PC-3 (cell line): ENCODE results near the gene ZC3H12A. TPM values are rescaled to one million over a fixed set of nuclear protein-coding genes. Genes with fewer than 3 reads are reported as not detected.

Experiments
- ATAC-seq: fragments of 200-7000 bp; cut with Tn5 transposase; 2 replicates; pipeline ENCODE4 v1.9.1; 2020; ENCODE audit warnings: mild to moderate bottlenecking, moderate library complexity
- BruUV-seq: library from RNA; stranded (reverse); fragments of 400-500 nt; replicated peaks from 2 replicates; lab custom pipeline; 2021; lab: Mats Ljungman, UMichigan
- CTCF ChIA-PET: fragments of 300-600 bp; sonication (Branson Sonifier 250); formaldehyde crosslinking; loops from one replicate; lab custom pipeline; 2022; ENCODE audit warnings: antibody characterized with exemption; lab: Charles Lee
- POLR2A ChIA-PET: fragments of 300-600 bp; sonication (Branson Sonifier 250); formaldehyde crosslinking; loops from one replicate; lab custom pipeline; 2022; ENCODE audit warnings: antibody characterized with exemption; ENCODE audit not compliant: unreplicated experiment; lab: Charles Lee
- DNase-seq: peaks from one replicate; pipeline ENCODE4 v3.0.0-alpha.2; 2015
- H2AFZ ChIP-seq: fragments of 300-600 bp; sonication (generic); 2 replicates; pipeline ENCODE4 v1.6.0; 2016; ENCODE audit warnings: antibody characterized with exemption, low read length
- H3F3A ChIP-seq: fragments of 300-600 bp; sonication (generic); one replicate; pipeline ENCODE4 v1.6.0; 2017; ENCODE audit warnings: antibody characterized with exemption, low read length, control low read depth, mild to moderate bottlenecking; ENCODE audit not compliant: unreplicated experiment
- H3K27ac ChIP-seq: fragments of 300-600 bp; sonication (generic); 2 replicates; pipeline ENCODE4 v1.5.1; 2016; ENCODE audit warnings: mild to moderate bottlenecking, low read length
- H3K27me3 ChIP-seq: fragments of 300-600 bp; sonication (generic); 2 replicates; pipeline ENCODE4 v1.6.1; 2016; ENCODE audit warnings: low read length, mixed read lengths
- H3K36me3 ChIP-seq: fragments of 300-600 bp; sonication (generic); 2 replicates; pipeline ENCODE4 v1.6.1; 2016; ENCODE audit warnings: low read depth, mixed run types, low read length, mixed read lengths
- H3K4me1 ChIP-seq: fragments of 300-600 bp; sonication (generic); 2 replicates; pipeline ENCODE4 v1.5.1; 2016; ENCODE audit warnings: low read length; ENCODE audit not compliant: insufficient read depth
- H3K4me2 ChIP-seq: fragments of 300-600 bp; sonication (generic); 2 replicates; pipeline ENCODE4 v1.6.0; 2016; ENCODE audit warnings: low read length
- H3K4me3 ChIP-seq: fragments of 300-600 bp; sonication (generic); 2 replicates; pipeline ENCODE4 v1.5.1; 2016; ENCODE audit warnings: mild to moderate bottlenecking, low read length, mixed read lengths
- H3K79me2 ChIP-seq: fragments of 300-600 bp; sonication (generic); 2 replicates; pipeline ENCODE4 v1.6.1; 2017; ENCODE audit warnings: low read length, mixed read lengths
- H3K9ac ChIP-seq: fragments of 300-600 bp; sonication (generic); 2 replicates; pipeline ENCODE4 v1.6.0; 2016; ENCODE audit warnings: mild to moderate bottlenecking, low read length
- H3K9me2 ChIP-seq: fragments of 300-600 bp; sonication (generic); replicated peaks from 2 replicates; pipeline ENCODE4 v1.6.1; 2016; ENCODE audit warnings: mixed run types, low read length, mixed read lengths
- H3K9me3 ChIP-seq: fragments of 300-600 bp; sonication (generic); 2 replicates; pipeline ENCODE4 v1.6.1; 2016; ENCODE audit warnings: low read length, mixed read lengths
- H4K20me1 ChIP-seq: fragments of 300-600 bp; sonication (generic); 2 replicates; pipeline ENCODE4 v1.6.1; 2016; ENCODE audit warnings: low read length, mixed read lengths
- EZH2 ChIP-seq: fragments of 300-600 bp; sonication (generic); IDR thresholded peaks from one replicate; pipeline ENCODE4 v1.6.1; 2017; ENCODE audit warnings: antibody characterized with exemption, mild to moderate bottlenecking, low read length; ENCODE audit not compliant: unreplicated experiment
- EZH2phosphoT487 ChIP-seq: fragments of 300-600 bp; sonication (generic); IDR thresholded peaks from 2 replicates; pipeline ENCODE4 v1.6.1; 2018; ENCODE audit warnings: mild to moderate bottlenecking, antibody characterized with exemption, low read length, borderline replicate concordance
- intact Hi-C: fragments of 100-400 bp; cut with micrococcal nuclease; formaldehyde crosslinking; loops from 2 replicates; pipeline ENCODE4 v1.9.0; 2023
- total RNA-seq: library from RNA; depleted of rRNA; stranded (reverse); fragments of >200 nt; gene quantifications from 2 replicates; pipeline ENCODE4 v1.2.3, GENCODE V29; 2014
- TF ChIP-seq, protein P1 (sequence below): fragments of 300-600 bp; sonication (generic); conservative IDR thresholded peaks from 2 replicates; pipeline ENCODE4 v1.5.1; 2017; ENCODE audit warnings: antibody characterized with exemption, low read depth, mild to moderate bottlenecking, low read length

Gene ZC3H12A
- total RNA-seq, 1 experiment from 2014 or later, result 45.3 TPM

- no peak overlapping the region for H2AFZ ChIP-seq
- H3K9me3 ChIP-seq, result no peaks in the 10 kb centered on the region
- BruUV-seq, result no TSS peak
- peak overlapping the region; percentile 100 for H3K4me2 ChIP-seq
- ChIA-PET POLR2A (interaction anchor here (0.6 to 1.9 kb wide), 4 partner anchors 20 to 1089 kb away, joined by 3 to 12 read pairs (median 4); no protein-coding TSS in a partner anchor), CTCF (interaction anchor here (0.6 kb wide), 1 partner anchor 90 kb away, joined by 4 read pairs; no protein-coding TSS in a partner anchor)
- intact Hi-C loops, result loop anchor here (5.0 kb wide), 1 partner anchor 62 kb away; no protein-coding TSS in a partner anchor
- H3K36me3 ChIP-seq, result peaks cover 21% of the 10 kb centered on the region
- H3K27ac ChIP-seq, result peak overlapping the region; percentile 97
- H3F3A ChIP-seq, result no peaks in the 10 kb centered on the region
- peaks cover 67% of the 10 kb centered on the region for H3K4me1 ChIP-seq
- TF ChIP-seq EZH2, result no peak
- TF ChIP-seq EZH2phosphoT487, result no peak
- TF ChIP-seq, protein P1, sequence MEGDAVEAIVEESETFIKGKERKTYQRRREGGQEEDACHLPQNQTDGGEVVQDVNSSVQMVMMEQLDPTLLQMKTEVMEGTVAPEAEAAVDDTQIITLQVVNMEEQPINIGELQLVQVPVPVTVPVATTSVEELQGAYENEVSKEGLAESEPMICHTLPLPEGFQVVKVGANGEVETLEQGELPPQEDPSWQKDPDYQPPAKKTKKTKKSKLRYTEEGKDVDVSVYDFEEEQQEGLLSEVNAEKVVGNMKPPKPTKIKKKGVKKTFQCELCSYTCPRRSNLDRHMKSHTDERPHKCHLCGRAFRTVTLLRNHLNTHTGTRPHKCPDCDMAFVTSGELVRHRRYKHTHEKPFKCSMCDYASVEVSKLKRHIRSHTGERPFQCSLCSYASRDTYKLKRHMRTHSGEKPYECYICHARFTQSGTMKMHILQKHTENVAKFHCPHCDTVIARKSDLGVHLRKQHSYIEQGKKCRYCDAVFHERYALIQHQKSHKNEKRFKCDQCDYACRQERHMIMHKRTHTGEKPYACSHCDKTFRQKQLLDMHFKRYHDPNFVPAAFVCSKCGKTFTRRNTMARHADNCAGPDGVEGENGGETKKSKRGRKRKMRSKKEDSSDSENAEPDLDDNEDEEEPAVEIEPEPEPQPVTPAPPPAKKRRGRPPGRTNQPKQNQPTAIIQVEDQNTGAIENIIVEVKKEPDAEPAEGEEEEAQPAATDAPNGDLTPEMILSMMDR, result no peak
- ATAC-seq, result no peak
- H3K4me3 ChIP-seq, result peak overlapping the region; percentile 71
- no peaks in the 10 kb centered on the region for H3K27me3 ChIP-seq
- peaks cover 79% of the 10 kb centered on the region for H3K79me2 ChIP-seq
- no peaks in the 10 kb centered on the region for H3K9me2 ChIP-seq
- H4K20me1 ChIP-seq, result peaks cover 16% of the 10 kb centered on the region
- peak; percentile 35 for DNase-seq
- H3K9ac ChIP-seq, result peak overlapping the region; percentile 89
These were observed 1.2 kb downstream of the ZC3H12A start for GRCh38 chr1:37475380-37476086.

DNA sequence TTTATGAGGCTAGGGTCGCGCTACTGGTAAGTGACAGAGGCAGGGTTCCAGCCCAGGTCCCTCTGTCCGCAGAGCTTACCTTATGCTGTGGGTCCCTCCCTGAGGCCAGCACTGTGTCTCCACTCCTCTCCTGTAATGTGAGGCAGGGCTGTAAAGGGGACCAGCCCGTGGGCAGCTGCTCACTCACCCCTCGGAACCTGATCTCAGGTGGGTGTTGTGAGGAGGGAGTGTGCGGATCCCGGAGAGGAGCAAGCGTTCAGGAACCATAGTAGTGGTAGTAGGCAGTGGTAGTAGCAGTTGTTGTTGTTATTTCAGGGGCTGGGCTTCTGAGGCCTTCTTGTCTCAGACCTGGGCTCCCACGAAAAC, 1.7 kb downstream of the ZC3H12A start:
- peaks cover 72% of the 10 kb centered on the region for H3K4me1 ChIP-seq
- BruUV-seq, result TSS peak; percentile 40
- intact Hi-C loops, result loop anchor here (5.0 kb wide), 1 partner anchor 61 kb away; no protein-coding TSS in a partner anchor

More for the DNA sequence above, 1.7 kb downstream of the ZC3H12A start:
- peak overlapping the region; percentile 89 for H3K9ac ChIP-seq
- peaks cover 26% of the 10 kb centered on the region for H3K36me3 ChIP-seq
- TF ChIP-seq EZH2phosphoT487 (no peak), EZH2 (no peak)
- TF ChIP-seq, protein P1, result no peak
- POLR2A ChIA-PET, result interaction anchor here (0.6 to 1.9 kb wide), 2 partner anchors 20 to 39 kb away, joined by 4 to 12 read pairs; no protein-coding TSS in a partner anchor
- peaks cover 84% of the 10 kb centered on the region for H3K79me2 ChIP-seq
- H3K9me2 ChIP-seq, result no peaks in the 10 kb centered on the region
- CTCF ChIA-PET, result no interaction called here
- no peak overlapping the region for H2AFZ ChIP-seq
- peaks cover 16% of the 10 kb centered on the region for H4K20me1 ChIP-seq
- peak overlapping the region; percentile 71 for H3K4me3 ChIP-seq
- H3K27ac ChIP-seq, result peak overlapping the region; percentile 97
- peak overlapping the region; percentile 100 for H3K4me2 ChIP-seq
- no peaks in the 10 kb centered on the region for H3K9me3 ChIP-seq
- ATAC-seq (no peak), DNase-seq (no peak)
- H3F3A ChIP-seq, result no peaks in the 10 kb centered on the region
- H3K27me3 ChIP-seq, result no peaks in the 10 kb centered on the region
